GM18517 (cell line): ENCODE measurements around the gene TMEM151B.
"Not testable (repeated sequence)": the region's sequence is repeated elsewhere in the genome, so short reads cannot be mapped to it uniquely, and the experiment has no call there.

Experiments used
- ATAC-seq: cut with Tn5 transposase; IDR thresholded peaks from one replicate; pipeline ENCODE4 v1.9.1; 2021; ENCODE audit warnings: mild to moderate bottlenecking, moderate library complexity; ENCODE audit not compliant: unreplicated experiment

The TMEM151B gene

GRCh38 chr6:44301782-44302564, 31.7 kb downstream of the TMEM151B start:
- no peak for ATAC-seq

- ATAC-seq, result no peak
Measured at GRCh38 chr6:44302856-44303255, 32.6 kb downstream of the TMEM151B start.

- ATAC-seq, result no peak
Measured at GRCh38 chr6:44303842-44304241, 33.6 kb downstream of the TMEM151B start.

GRCh38 chr6:44304282-44305199, 34.3 kb downstream of the TMEM151B start:
- ATAC-seq, result no peak

GRCh38 chr6:44305200-44305725, 35.0 kb downstream of the TMEM151B start:
- no peak for ATAC-seq

- ATAC-seq, result no peak
Measured at GRCh38 chr6:44306710-44307109, 36.5 kb downstream of the TMEM151B start.

- ATAC-seq, result no peak
Measured at GRCh38 chr6:44307217-44307616, 37.0 kb downstream of the TMEM151B start.

- no peak for ATAC-seq
Measured at GRCh38 chr6:44309092-44309491, 38.8 kb downstream of the TMEM151B start.

GRCh38 chr6:44309631-44310030, 39.4 kb downstream of the TMEM151B start:
- ATAC-seq, result no peak

GRCh38 chr6:44310241-44310640, 40.0 kb downstream of the TMEM151B start:
- ATAC-seq, result no peak

GRCh38 chr6:44311304-44311703, 41.1 kb downstream of the TMEM151B start:
- no peak for ATAC-seq

- no peak for ATAC-seq
Measured at GRCh38 chr6:44311767-44312166, 41.5 kb downstream of the TMEM151B start.

- peak; percentile 89 for ATAC-seq
Measured at GRCh38 chr6:44312901-44313788, 42.9 kb downstream of the TMEM151B start, which contains the start of gene AARS2. AARS2 (minus strand) TSS chr6:44313347; CDS start chr6:44313323, 24 bp downstream.

GRCh38 chr6:44314657-44315056, 44.4 kb downstream of the TMEM151B start:
- ATAC-seq, result not testable (repeated sequence)

- no peak for ATAC-seq
Measured at GRCh38 chr6:44315516-44315915, 45.3 kb downstream of the TMEM151B start.

GRCh38 chr6:44315951-44316350, 45.7 kb downstream of the TMEM151B start:
- ATAC-seq, result no peak

GRCh38 chr6:44316481-44316880, 46.2 kb downstream of the TMEM151B start:
- ATAC-seq, result no peak

GRCh38 chr6:44317136-44317631, 46.9 kb downstream of the TMEM151B start:
- ATAC-seq, result not testable (repeated sequence)

- no peak for ATAC-seq
Measured at GRCh38 chr6:44321210-44321609, 51.0 kb downstream of the TMEM151B start.

GRCh38 chr6:44327096-44327495, 56.8 kb downstream of the TMEM151B start:
- no peak for ATAC-seq
